ENCODE measurements around the gene MGA.

DNA sequence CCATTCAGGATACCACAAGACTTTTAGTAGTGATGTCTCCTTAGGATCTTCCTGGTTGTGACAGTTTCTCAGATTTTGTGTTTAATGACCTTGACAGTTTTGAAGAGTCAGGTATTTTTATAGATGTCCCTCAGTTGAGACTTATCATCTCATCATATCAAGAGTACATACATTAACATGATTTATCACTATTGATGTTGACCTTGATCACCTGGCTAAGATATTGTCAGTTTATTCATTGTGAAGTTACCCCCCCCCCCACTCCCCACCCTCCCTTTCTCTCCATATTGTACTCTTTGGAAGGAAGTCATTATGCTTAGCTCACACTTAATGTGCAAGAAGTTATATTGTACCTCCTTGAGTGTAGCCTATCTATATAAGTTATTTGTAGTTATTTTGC, 42.9 kb downstream of the MGA start:
- TF ChIP-seq, protein P1, sequence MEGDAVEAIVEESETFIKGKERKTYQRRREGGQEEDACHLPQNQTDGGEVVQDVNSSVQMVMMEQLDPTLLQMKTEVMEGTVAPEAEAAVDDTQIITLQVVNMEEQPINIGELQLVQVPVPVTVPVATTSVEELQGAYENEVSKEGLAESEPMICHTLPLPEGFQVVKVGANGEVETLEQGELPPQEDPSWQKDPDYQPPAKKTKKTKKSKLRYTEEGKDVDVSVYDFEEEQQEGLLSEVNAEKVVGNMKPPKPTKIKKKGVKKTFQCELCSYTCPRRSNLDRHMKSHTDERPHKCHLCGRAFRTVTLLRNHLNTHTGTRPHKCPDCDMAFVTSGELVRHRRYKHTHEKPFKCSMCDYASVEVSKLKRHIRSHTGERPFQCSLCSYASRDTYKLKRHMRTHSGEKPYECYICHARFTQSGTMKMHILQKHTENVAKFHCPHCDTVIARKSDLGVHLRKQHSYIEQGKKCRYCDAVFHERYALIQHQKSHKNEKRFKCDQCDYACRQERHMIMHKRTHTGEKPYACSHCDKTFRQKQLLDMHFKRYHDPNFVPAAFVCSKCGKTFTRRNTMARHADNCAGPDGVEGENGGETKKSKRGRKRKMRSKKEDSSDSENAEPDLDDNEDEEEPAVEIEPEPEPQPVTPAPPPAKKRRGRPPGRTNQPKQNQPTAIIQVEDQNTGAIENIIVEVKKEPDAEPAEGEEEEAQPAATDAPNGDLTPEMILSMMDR (IDR thresholded peaks at IDR 0.05): no peak
- TF ChIP-seq POLR2AphosphoS5 (IDR thresholded peaks at IDR 0.05): no peak

Data from esophagus muscularis mucosa (tissue), 3 donors.